Activated T-cell treated with anti-CD3 and anti-CD28 coated beads, Interleukin-2, amount 50 U/mL, for 1 hour (primary cell): ENCODE results near the gene MNX1.

Source experiments
- DNase-seq: peaks from one replicate; pipeline ENCODE4 v3.0.0-alpha.2; 2020

The MNX1 gene

GRCh38 chr7:157032644-157033482 is 22.4 kb upstream of the MNX1 start:
- no peak for DNase-seq

GRCh38 chr7:157032128-157032527 is 21.7 kb upstream of the MNX1 start:
- no peak for DNase-seq

- DNase-seq: no peak
These were observed 17.9 kb upstream of the MNX1 start for GRCh38 chr7:157028199-157028903.

GRCh38 chr7:157027568-157028198 is 17.2 kb upstream of the MNX1 start:
- DNase-seq: no peak

GRCh38 chr7:157024716-157025115 is 14.3 kb upstream of the MNX1 start:
- DNase-seq: no peak

- DNase-seq: no peak
These were observed 13.1 kb upstream of the MNX1 start for GRCh38 chr7:157023589-157023905.

GRCh38 chr7:157022681-157023588 is 12.5 kb upstream of the MNX1 start:
- DNase-seq: peak; percentile 3

GRCh38 chr7:157021871-157022680 is 11.6 kb upstream of the MNX1 start:
- peak; percentile 13 for DNase-seq

- no peak for DNase-seq
These were observed 10.8 kb upstream of the MNX1 start for GRCh38 chr7:157021071-157021870.

- peak; percentile 16 for DNase-seq
These were observed 10.1 kb upstream of the MNX1 start for GRCh38 chr7:157020514-157021070.

GRCh38 chr7:157019718-157020451 is 9.4 kb upstream of the MNX1 start:
- DNase-seq: no peak

- DNase-seq: peak; percentile 13
These were observed 8.6 kb upstream of the MNX1 start for GRCh38 chr7:157018997-157019608.

GRCh38 chr7:157018328-157018996 is 8.0 kb upstream of the MNX1 start:
- DNase-seq: peak; percentile 17

- no peak for DNase-seq
These were observed 7.3 kb upstream of the MNX1 start for GRCh38 chr7:157017603-157018327.

- peak; percentile 11 for DNase-seq
These were observed 6.7 kb upstream of the MNX1 start for GRCh38 chr7:157017149-157017548.

GRCh38 chr7:157016352-157017041 is 6.0 kb upstream of the MNX1 start:
- no peak for DNase-seq

GRCh38 chr7:157016024-157016351 is 5.5 kb upstream of the MNX1 start:
- no peak for DNase-seq
